ENCODE measurements around the gene PGA5.

The PGA5 gene

GRCh38 chr11:61293867-61294716 is 53.1 kb downstream of the PGA5 start:
- DNase-seq (ENCODE audit: low read depth in 2 of 3, low spot score in 2 of 3), result peak; percentile 31 to 58 (median 39)

GRCh38 chr11:61294717-61295595 is 54.0 kb downstream of the PGA5 start, which contains the start of gene VWCE:
TSS of gene VWCE (minus strand) at chr11:61295316. CDS start at chr11:61295037, 279 bp downstream.
- peak; percentile 24 to 66 (median 62) for DNase-seq (ENCODE audit: low read depth in 2 of 3, low spot score in 2 of 3)

- peak in 1 of 3 experiments; percentile 15 for DNase-seq (ENCODE audit: low read depth in 2 of 3, low spot score in 2 of 3)
These were observed 54.6 kb downstream of the PGA5 start for GRCh38 chr11:61295596-61295926.

GRCh38 chr11:61297341-61297740 is 56.4 kb downstream of the PGA5 start:
- no peak for DNase-seq (ENCODE audit: low read depth in 2 of 3, low spot score in 2 of 3)

DNA sequence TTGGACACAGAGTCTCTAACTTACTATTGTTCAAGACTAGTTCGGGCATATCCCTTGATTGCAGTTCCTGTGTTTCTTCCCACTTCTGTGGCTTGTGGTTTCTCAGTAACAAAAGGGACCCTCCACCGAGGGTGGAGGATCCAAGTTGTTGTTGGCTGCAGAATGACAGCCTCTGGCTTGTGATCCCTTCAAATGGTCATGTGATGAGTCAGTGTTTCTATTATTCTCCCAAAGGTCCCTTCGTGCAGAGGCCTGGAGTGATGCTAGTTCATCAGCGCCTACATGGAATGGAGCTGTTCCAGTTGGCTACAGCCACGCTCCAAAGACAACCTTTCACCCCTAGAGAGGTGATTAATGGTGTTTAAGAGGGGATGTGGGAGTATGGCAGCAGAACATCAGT is 56.8 kb downstream of the PGA5 start:
- no peak for DNase-seq (ENCODE audit: low read depth in 2 of 3, low spot score in 2 of 3)

DNA sequence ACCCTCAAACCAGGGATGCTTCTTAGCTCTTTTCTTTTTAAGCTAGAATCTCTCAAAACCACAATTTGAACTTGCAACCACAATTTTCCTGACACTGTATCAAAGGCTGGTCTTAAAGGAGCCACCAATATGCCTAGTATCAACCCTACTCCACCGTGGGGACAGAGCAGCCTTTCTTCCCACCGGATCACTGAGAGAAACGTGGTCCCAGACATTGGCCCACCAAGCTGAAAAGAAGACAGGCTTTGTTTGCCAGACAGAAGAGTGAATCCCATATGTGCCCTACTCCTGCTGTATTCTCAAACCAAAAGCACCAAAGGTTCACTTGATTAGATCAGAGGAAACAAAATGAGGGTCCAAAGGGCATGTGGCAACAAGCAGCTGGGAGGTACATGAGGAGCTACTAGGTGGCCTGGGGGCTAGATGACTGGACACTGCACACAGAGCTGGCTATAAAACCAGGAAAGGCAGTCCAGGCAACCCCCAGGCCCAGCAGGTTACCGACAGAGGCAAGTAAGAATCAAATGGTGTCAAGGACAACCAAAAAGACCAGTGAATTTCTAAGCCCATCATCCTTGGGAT is 57.8 kb downstream of the PGA5 start:
- DNase-seq (ENCODE audit: low read depth in 2 of 3, low spot score in 2 of 3), result no peak
